Right lobe of liver (tissue), 4 donors: Measurements from ENCODE around the gene LPO.

ENCODE experiments used
- CTCF ChIP-seq, 4 donors: fragments of 200-600 bp in 3 of 4; fragments of 450-650 bp in 1 of 4; IDR thresholded peaks; one replicate each; pipeline versions ENCODE4 v1.5.1 to v1.8.0; 2016 to 2022; ENCODE audit warnings: antibody characterized with exemption in 4 of 4, mild to moderate bottlenecking in 2 of 4
- POLR2A ChIP-seq: fragments of 450-650 bp; IDR thresholded peaks from one replicate; pipeline ENCODE4 v1.6.1; 2017; ENCODE audit warnings: antibody characterized with exemption, mild to moderate bottlenecking
- donor health status: DM: no; HTN: no; CAD: no.
- donor health status: DM: no; HTN: no; CAD: no.
- donor health status: DM: no; HTN: yes; CAD: no.

- no peak for TF ChIP-seq POLR2A
- TF ChIP-seq CTCF (IDR thresholded peaks at IDR 0.05): no peak
Observed at GRCh38 chr17:58229881-58230280, 8.5 kb upstream of the LPO start.
